ENCODE data around the gene CABCOCO1. TPM values are rescaled to one million over a fixed set of nuclear protein-coding genes. Genes with fewer than 3 reads are reported as not detected.

Gene CABCOCO1
- total RNA-seq, 1 donor from 2014 or later, result 0.47 TPM

- no peak for DNase-seq (ENCODE audit: low spot score)
- Mint-ChIP-seq H3K9me3 (ENCODE audit: low read depth) (peaks cover 3% of the 10 kb centered on the region), H3K4me3 (ENCODE audit: unreplicated experiment) (no peak overlapping the region), H3K36me3 (ENCODE audit: low read depth) (no peaks in the 10 kb centered on the region), H3K27me3 (ENCODE audit: low read depth) (no peaks in the 10 kb centered on the region), H3K4me1 (ENCODE audit: low read depth) (peaks cover 69% of the 10 kb centered on the region), H3K27ac (ENCODE audit: unreplicated experiment) (peak overlapping the region; percentile 9)
- no peak for TF ChIP-seq CTCF (IDR thresholded peaks at IDR 0.05)
Observed at GRCh38 chr10:61749291-61749690, 86.6 kb downstream of the CABCOCO1 start.

- no peak for DNase-seq (ENCODE audit: low spot score)
- no peaks in the 10 kb centered on the region for H3K9me3 Mint-ChIP-seq (ENCODE audit: low read depth)
- peak overlapping the region; percentile 75 for H3K27ac Mint-ChIP-seq (ENCODE audit: unreplicated experiment)
- peak; percentile 78 for TF ChIP-seq CTCF (IDR thresholded peaks at IDR 0.05)
- no peaks in the 10 kb centered on the region for H3K27me3 Mint-ChIP-seq (ENCODE audit: low read depth)
- peaks cover 82% of the 10 kb centered on the region for H3K4me1 Mint-ChIP-seq (ENCODE audit: low read depth)
- no peak overlapping the region for H3K4me3 Mint-ChIP-seq (ENCODE audit: unreplicated experiment)
- H3K36me3 Mint-ChIP-seq (ENCODE audit: low read depth), result no peaks in the 10 kb centered on the region
Observed at GRCh38 chr10:61750943-61751471, 88.3 kb downstream of the CABCOCO1 start.

- Mint-ChIP-seq H3K4me1 (ENCODE audit: low read depth) (peaks cover 77% of the 10 kb centered on the region), H3K9me3 (ENCODE audit: low read depth) (no peaks in the 10 kb centered on the region), H3K27ac (ENCODE audit: unreplicated experiment) (peak overlapping the region; percentile 75), H3K27me3 (ENCODE audit: low read depth) (no peaks in the 10 kb centered on the region), H3K36me3 (ENCODE audit: low read depth) (no peaks in the 10 kb centered on the region), H3K4me3 (ENCODE audit: unreplicated experiment) (peak overlapping the region; percentile 5)
- no peak for DNase-seq (ENCODE audit: low spot score)
- TF ChIP-seq CTCF (IDR thresholded peaks at IDR 0.05), result no peak
Observed at GRCh38 chr10:61751599-61751998, 88.9 kb downstream of the CABCOCO1 start.

GRCh38 chr10:61752111-61753011 lies 89.6 kb downstream of the CABCOCO1 start:
- Mint-ChIP-seq H3K27ac (ENCODE audit: unreplicated experiment) (peak overlapping the region; percentile 75), H3K4me3 (ENCODE audit: unreplicated experiment) (peak overlapping the region; percentile 5), H3K4me1 (ENCODE audit: low read depth) (peaks cover 72% of the 10 kb centered on the region), H3K9me3 (ENCODE audit: low read depth) (no peaks in the 10 kb centered on the region), H3K27me3 (ENCODE audit: low read depth) (no peaks in the 10 kb centered on the region), H3K36me3 (ENCODE audit: low read depth) (no peaks in the 10 kb centered on the region)
- TF ChIP-seq CTCF (IDR thresholded peaks at IDR 0.05), result no peak
- DNase-seq (ENCODE audit: low spot score), result no peak

- no peak for TF ChIP-seq CTCF (IDR thresholded peaks at IDR 0.05)
- no peaks in the 10 kb centered on the region for H3K36me3 Mint-ChIP-seq (ENCODE audit: low read depth)
- H3K4me3 Mint-ChIP-seq (ENCODE audit: unreplicated experiment), result no peak overlapping the region
- no peaks in the 10 kb centered on the region for H3K9me3 Mint-ChIP-seq (ENCODE audit: low read depth)
- no peak overlapping the region for H3K27ac Mint-ChIP-seq (ENCODE audit: unreplicated experiment)
- no peaks in the 10 kb centered on the region for H3K27me3 Mint-ChIP-seq (ENCODE audit: low read depth)
- no peak for DNase-seq (ENCODE audit: low spot score)
- peaks cover 74% of the 10 kb centered on the region for H3K4me1 Mint-ChIP-seq (ENCODE audit: low read depth)
Observed at GRCh38 chr10:61753453-61753852, 90.7 kb downstream of the CABCOCO1 start.

Measured in chondrocyte (in vitro differentiated cells).